Measurements from ENCODE around the gene PARD6G.

Gene PARD6G

GRCh38 chr18:80189531-80189865, 57.8 kb downstream of the PARD6G start:
- DNase-seq: no peak

GRCh38 chr18:80188643-80189530, 58.4 kb downstream of the PARD6G start:
- no peak for DNase-seq

GRCh38 chr18:80187956-80188642, 59.2 kb downstream of the PARD6G start:
- no peak for DNase-seq

GRCh38 chr18:80185545-80185944, 61.8 kb downstream of the PARD6G start:
- no peak for DNase-seq

GRCh38 chr18:80184243-80184772, 63.0 kb downstream of the PARD6G start:
- DNase-seq: no peak

- DNase-seq: no peak
Observed at GRCh38 chr18:80183273-80184050, 63.9 kb downstream of the PARD6G start.

GRCh38 chr18:80182855-80183254, 64.5 kb downstream of the PARD6G start:
- DNase-seq: no peak

- no peak for DNase-seq
Observed at GRCh38 chr18:80181642-80182461, 65.5 kb downstream of the PARD6G start.

- DNase-seq: no peak
Observed at GRCh38 chr18:80180778-80181564, 66.3 kb downstream of the PARD6G start.

GRCh38 chr18:80179857-80180558, 67.3 kb downstream of the PARD6G start:
- no peak for DNase-seq

GRCh38 chr18:80178935-80179818, 68.1 kb downstream of the PARD6G start:
- no peak for DNase-seq

- no peak for DNase-seq
Observed at GRCh38 chr18:80177128-80177527, 70.2 kb downstream of the PARD6G start.

GRCh38 chr18:80176334-80177073, 70.8 kb downstream of the PARD6G start:
- no peak for DNase-seq

GRCh38 chr18:80175451-80176204, 71.7 kb downstream of the PARD6G start:
- DNase-seq: peak in 2 of 5 experiments; percentile 86

GRCh38 chr18:80173060-80173459, 74.3 kb downstream of the PARD6G start:
- no peak for DNase-seq

- DNase-seq: peak in 2 of 5 experiments; percentile 48 to 59
Observed at GRCh38 chr18:80172056-80172455, 75.3 kb downstream of the PARD6G start.

GRCh38 chr18:80171054-80171872, 76.1 kb downstream of the PARD6G start:
- DNase-seq: peak in 3 of 5 experiments; percentile 10 to 47 (median 31)
